Measurements from ENCODE around the gene CHCHD6. TPM values are rescaled to one million over a fixed set of nuclear protein-coding genes. Genes with fewer than 3 reads are reported as not detected.

Gene CHCHD6
- polyA plus RNA-seq, 1 donor from 2014 or later = 102 TPM

DNA sequence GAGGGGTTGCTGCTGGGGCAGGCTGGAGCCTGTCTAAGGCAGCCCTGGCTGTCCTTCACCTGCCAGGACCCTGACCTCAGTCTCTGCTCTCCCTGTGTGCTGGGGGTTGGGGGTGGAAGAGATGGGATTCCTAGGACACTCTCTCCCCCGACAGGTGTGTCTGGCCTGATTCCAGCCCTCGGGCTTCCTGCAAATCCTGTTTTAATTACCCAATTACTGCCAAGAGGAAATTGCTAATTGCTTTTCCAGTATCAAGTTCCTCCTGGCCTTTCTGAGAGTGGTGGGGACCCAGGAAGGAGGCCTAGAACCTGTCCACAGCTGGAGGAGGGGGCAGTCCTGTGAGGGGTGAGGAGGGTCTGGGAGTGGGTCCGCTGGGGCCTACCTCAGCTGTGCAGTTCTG, 294.7 kb downstream of the CHCHD6 start:
- Histone ChIP-seq H4K20me1 (ENCODE audit: insufficient read depth) (peaks cover 71% of the 10 kb centered on the region), H3K9me3 (ENCODE audit: low read length) (no peaks in the 10 kb centered on the region), H2AFZ (ENCODE audit: low read depth, low read length) (no peak overlapping the region), H3K9ac (ENCODE audit: low read length) (no peak overlapping the region), H3K36me3 (ENCODE audit: insufficient read depth, low read length) (no peaks in the 10 kb centered on the region), H3K27ac (ENCODE audit: low read length) (no peak overlapping the region), H3K9me2 (ENCODE audit: insufficient read depth, low read length) (no peaks in the 10 kb centered on the region), H3K4me3 (ENCODE audit: low read length) (no peak overlapping the region), H3F3A (ENCODE audit: insufficient read depth, low read length, poor library complexity, severe bottlenecking) (no peaks in the 10 kb centered on the region), H3K4me2 (ENCODE audit: low read length) (no peak overlapping the region), H3K27me3 (ENCODE audit: insufficient read depth, low read depth, low read length) (no peaks in the 10 kb centered on the region), H3K79me2 (replicated peaks; ENCODE audit: insufficient read depth, low read length) (peaks cover 28% of the 10 kb centered on the region)
- TF ChIP-seq RAD21 (conservative IDR thresholded peaks at IDR 0.05) (no peak), EZH2 (IDR thresholded peaks at IDR 0.05; ENCODE audit: borderline replicate concordance, insufficient read depth, low read length, poor library complexity, severe bottlenecking) (no peak), TAF1 (IDR thresholded peaks at IDR 0.05; ENCODE audit: low read depth) (no peak), POLR2AphosphoS5 (IDR thresholded peaks at IDR 0.05) (no peak), MXI1 (conservative IDR thresholded peaks at IDR 0.05; ENCODE audit: poor library complexity, severe bottlenecking) (no peak), EP300 (conservative IDR thresholded peaks at IDR 0.05; ENCODE audit: poor library complexity, severe bottlenecking) (no peak), SMC3 (conservative IDR thresholded peaks at IDR 0.05; ENCODE audit: poor library complexity) (no peak)
- TF ChIP-seq, protein P1, sequence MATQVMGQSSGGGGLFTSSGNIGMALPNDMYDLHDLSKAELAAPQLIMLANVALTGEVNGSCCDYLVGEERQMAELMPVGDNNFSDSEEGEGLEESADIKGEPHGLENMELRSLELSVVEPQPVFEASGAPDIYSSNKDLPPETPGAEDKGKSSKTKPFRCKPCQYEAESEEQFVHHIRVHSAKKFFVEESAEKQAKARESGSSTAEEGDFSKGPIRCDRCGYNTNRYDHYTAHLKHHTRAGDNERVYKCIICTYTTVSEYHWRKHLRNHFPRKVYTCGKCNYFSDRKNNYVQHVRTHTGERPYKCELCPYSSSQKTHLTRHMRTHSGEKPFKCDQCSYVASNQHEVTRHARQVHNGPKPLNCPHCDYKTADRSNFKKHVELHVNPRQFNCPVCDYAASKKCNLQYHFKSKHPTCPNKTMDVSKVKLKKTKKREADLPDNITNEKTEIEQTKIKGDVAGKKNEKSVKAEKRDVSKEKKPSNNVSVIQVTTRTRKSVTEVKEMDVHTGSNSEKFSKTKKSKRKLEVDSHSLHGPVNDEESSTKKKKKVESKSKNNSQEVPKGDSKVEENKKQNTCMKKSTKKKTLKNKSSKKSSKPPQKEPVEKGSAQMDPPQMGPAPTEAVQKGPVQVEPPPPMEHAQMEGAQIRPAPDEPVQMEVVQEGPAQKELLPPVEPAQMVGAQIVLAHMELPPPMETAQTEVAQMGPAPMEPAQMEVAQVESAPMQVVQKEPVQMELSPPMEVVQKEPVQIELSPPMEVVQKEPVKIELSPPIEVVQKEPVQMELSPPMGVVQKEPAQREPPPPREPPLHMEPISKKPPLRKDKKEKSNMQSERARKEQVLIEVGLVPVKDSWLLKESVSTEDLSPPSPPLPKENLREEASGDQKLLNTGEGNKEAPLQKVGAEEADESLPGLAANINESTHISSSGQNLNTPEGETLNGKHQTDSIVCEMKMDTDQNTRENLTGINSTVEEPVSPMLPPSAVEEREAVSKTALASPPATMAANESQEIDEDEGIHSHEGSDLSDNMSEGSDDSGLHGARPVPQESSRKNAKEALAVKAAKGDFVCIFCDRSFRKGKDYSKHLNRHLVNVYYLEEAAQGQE (IDR thresholded peaks at IDR 0.05; ENCODE audit: borderline replicate concordance) = no peak
- TF ChIP-seq, protein P2, sequence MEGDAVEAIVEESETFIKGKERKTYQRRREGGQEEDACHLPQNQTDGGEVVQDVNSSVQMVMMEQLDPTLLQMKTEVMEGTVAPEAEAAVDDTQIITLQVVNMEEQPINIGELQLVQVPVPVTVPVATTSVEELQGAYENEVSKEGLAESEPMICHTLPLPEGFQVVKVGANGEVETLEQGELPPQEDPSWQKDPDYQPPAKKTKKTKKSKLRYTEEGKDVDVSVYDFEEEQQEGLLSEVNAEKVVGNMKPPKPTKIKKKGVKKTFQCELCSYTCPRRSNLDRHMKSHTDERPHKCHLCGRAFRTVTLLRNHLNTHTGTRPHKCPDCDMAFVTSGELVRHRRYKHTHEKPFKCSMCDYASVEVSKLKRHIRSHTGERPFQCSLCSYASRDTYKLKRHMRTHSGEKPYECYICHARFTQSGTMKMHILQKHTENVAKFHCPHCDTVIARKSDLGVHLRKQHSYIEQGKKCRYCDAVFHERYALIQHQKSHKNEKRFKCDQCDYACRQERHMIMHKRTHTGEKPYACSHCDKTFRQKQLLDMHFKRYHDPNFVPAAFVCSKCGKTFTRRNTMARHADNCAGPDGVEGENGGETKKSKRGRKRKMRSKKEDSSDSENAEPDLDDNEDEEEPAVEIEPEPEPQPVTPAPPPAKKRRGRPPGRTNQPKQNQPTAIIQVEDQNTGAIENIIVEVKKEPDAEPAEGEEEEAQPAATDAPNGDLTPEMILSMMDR (IDR thresholded peaks at IDR 0.05; ENCODE audit: poor library complexity, severe bottlenecking) = no peak

DNA sequence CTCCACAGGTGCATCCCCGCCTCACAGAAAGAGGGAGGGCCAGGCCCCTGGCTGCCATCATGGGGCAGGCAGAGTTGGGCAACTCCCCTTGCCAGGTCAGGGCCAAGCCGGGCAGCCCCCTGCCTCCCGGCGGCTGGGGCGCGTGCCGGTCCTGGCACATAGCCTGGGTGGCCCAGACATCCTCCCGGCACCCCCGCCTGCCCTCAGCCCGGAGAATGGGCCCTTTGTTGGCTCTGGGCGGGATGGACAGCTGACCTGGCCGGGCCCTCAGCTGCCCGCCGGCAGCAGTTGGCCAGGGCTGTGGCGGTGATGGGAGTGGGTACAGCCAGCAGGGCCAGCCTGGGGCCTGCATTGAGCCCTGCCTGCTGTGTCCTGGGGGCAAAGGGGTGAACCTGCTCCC, 295.3 kb downstream of the CHCHD6 start:
- H3K9me3 ChIP-seq (ENCODE audit: low read length) = no peaks in the 10 kb centered on the region
- no peaks in the 10 kb centered on the region for H3K36me3 ChIP-seq (ENCODE audit: insufficient read depth, low read length)
- peaks cover 28% of the 10 kb centered on the region for H3K79me2 ChIP-seq (replicated peaks; ENCODE audit: insufficient read depth, low read length)
- H3K9ac ChIP-seq (ENCODE audit: low read length) = no peak overlapping the region
- H3K9me2 ChIP-seq (ENCODE audit: insufficient read depth, low read length) = no peaks in the 10 kb centered on the region
- no peak overlapping the region for H3K4me2 ChIP-seq (ENCODE audit: low read length)
- no peak overlapping the region for H3K27ac ChIP-seq (ENCODE audit: low read length)
- no peaks in the 10 kb centered on the region for H3K27me3 ChIP-seq (ENCODE audit: insufficient read depth, low read depth, low read length)
- H4K20me1 ChIP-seq (ENCODE audit: insufficient read depth) = peaks cover 68% of the 10 kb centered on the region
- H3K4me3 ChIP-seq (ENCODE audit: low read length) = no peak overlapping the region
- no peak overlapping the region for H2AFZ ChIP-seq (ENCODE audit: low read depth, low read length)
- no peak for TF ChIP-seq EZH2 (IDR thresholded peaks at IDR 0.05; ENCODE audit: borderline replicate concordance, insufficient read depth, low read length, poor library complexity, severe bottlenecking)
- H3F3A ChIP-seq (ENCODE audit: insufficient read depth, low read length, poor library complexity, severe bottlenecking) = no peaks in the 10 kb centered on the region

DNA sequence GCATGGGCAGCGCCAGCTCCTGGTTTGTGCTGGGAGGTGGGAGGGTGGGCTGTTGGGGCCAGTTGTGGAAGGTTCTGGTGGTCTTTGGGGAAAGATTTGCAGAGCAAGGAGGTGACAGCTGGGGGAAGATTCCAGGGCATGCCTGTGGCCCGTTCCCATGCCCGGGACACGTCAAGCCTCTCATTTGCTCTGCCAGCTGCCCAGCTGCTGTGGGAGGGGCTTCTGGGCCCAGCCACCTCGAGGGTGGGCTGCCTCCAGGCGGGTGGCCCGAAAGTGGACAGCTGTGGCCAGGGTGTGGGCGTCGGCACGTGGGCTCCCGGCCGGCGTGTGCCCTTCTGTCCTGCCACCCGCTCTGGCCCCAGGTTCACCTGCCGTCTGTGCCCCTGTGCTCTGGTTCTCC, 296.1 kb downstream of the CHCHD6 start:
- no peaks in the 10 kb centered on the region for H3K36me3 ChIP-seq (ENCODE audit: insufficient read depth, low read length)
- TF ChIP-seq POLR2AphosphoS5 (IDR thresholded peaks at IDR 0.05) (no peak), RAD21 (conservative IDR thresholded peaks at IDR 0.05) (no peak)
- H3F3A ChIP-seq (ENCODE audit: insufficient read depth, low read length, poor library complexity, severe bottlenecking) = no peaks in the 10 kb centered on the region
- no peak overlapping the region for H3K4me2 ChIP-seq (ENCODE audit: low read length)
- peaks cover 28% of the 10 kb centered on the region for H3K79me2 ChIP-seq (replicated peaks; ENCODE audit: insufficient read depth, low read length)
- no peaks in the 10 kb centered on the region for H3K9me2 ChIP-seq (ENCODE audit: insufficient read depth, low read length)
- H3K4me3 ChIP-seq (ENCODE audit: low read length) = no peak overlapping the region
- H2AFZ ChIP-seq (ENCODE audit: low read depth, low read length) = no peak overlapping the region
- no peaks in the 10 kb centered on the region for H3K27me3 ChIP-seq (ENCODE audit: insufficient read depth, low read depth, low read length)
- no peak overlapping the region for H3K27ac ChIP-seq (ENCODE audit: low read length)
- no peak overlapping the region for H3K9ac ChIP-seq (ENCODE audit: low read length)
- no peaks in the 10 kb centered on the region for H3K9me3 ChIP-seq (ENCODE audit: low read length)
- peaks cover 61% of the 10 kb centered on the region for H4K20me1 ChIP-seq (ENCODE audit: insufficient read depth)

Measured in neural cell (in vitro differentiated cells).